ENCODE data around the gene SYN1. TPM values are rescaled to one million over a fixed set of nuclear protein-coding genes. Genes with fewer than 3 reads are reported as not detected.

The SYN1 gene
- polyA plus RNA-seq, 3 donors = 0.11 to 4.0 (median 0.29) TPM

DNA sequence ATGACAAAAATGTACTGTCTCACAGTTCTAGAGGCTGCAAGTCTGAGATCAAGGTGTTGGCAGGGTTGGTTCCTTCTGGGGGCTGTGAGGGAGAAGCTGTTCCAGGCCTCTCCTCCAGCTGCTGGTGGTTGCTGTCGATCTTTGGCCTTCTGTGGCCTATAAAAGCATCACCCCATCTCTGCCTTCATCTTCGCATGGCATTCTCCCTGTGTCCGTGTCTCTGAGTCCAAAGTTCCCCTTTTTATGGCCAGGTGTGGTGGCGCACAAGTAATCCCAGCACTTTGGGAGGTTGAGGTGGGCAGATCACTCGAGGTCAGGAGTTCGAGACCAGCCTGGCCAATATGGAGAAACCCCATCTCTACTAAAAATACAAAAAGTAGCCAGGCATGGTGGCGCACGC, 90.1 kb downstream of the SYN1 start:
- Histone ChIP-seq H3K36me3 (replicated peaks in 1 of 2; ENCODE audit: control insufficient read depth in 1 of 2, insufficient read depth in 2 of 2, low read length in 2 of 2) (no peaks in the 10 kb centered on the region), H3K27ac (ENCODE audit: low read depth in 1 of 2, low read length in 2 of 2) (no peak overlapping the region), H3K4me3 (replicated peaks in 1 of 3; ENCODE audit: low read depth in 2 of 3, low read length in 3 of 3) (no peak overlapping the region), H3K79me2 (ENCODE audit: insufficient read depth, low read length) (no peaks in the 10 kb centered on the region), H3K4me2 (replicated peaks; ENCODE audit: extremely low read depth, low read length, poor library complexity, severe bottlenecking) (no peak overlapping the region), H3K27me3 (ENCODE audit: control insufficient read depth in 2 of 2, insufficient read depth in 2 of 2, low read length in 2 of 2) (no peaks in the 10 kb centered on the region), H3K4me1 (ENCODE audit: control insufficient read depth in 1 of 2, insufficient read depth in 2 of 2, low read length in 2 of 2) (no peaks in the 10 kb centered on the region), H4K20me1 (ENCODE audit: insufficient read depth, low read length) (no peaks in the 10 kb centered on the region), H2AFZ (ENCODE audit: insufficient read depth, low read depth, low read length, poor library complexity, severe bottlenecking) (no peak overlapping the region), H3K9me3 (replicated peaks in 1 of 2; ENCODE audit: control insufficient read depth in 1 of 2, insufficient read depth in 1 of 2, low read length in 2 of 2) (no peaks in the 10 kb centered on the region), H3K9ac (ENCODE audit: insufficient read depth, low read length, poor library complexity, severe bottlenecking) (no peak overlapping the region)
- TF ChIP-seq, protein P1, sequence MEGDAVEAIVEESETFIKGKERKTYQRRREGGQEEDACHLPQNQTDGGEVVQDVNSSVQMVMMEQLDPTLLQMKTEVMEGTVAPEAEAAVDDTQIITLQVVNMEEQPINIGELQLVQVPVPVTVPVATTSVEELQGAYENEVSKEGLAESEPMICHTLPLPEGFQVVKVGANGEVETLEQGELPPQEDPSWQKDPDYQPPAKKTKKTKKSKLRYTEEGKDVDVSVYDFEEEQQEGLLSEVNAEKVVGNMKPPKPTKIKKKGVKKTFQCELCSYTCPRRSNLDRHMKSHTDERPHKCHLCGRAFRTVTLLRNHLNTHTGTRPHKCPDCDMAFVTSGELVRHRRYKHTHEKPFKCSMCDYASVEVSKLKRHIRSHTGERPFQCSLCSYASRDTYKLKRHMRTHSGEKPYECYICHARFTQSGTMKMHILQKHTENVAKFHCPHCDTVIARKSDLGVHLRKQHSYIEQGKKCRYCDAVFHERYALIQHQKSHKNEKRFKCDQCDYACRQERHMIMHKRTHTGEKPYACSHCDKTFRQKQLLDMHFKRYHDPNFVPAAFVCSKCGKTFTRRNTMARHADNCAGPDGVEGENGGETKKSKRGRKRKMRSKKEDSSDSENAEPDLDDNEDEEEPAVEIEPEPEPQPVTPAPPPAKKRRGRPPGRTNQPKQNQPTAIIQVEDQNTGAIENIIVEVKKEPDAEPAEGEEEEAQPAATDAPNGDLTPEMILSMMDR (IDR thresholded peaks at IDR 0.05) = no peak
- no CpG with 5 or more reads among the region's 8 CpGs for WGBS (ENCODE audit: insufficient coverage)
- intact Hi-C loops (cut with micrococcal nuclease) = no loop called here
- peaks cover 0 to 12% (median 0%) of the 10 kb centered on the region in 3 donors for H3K27me3 Mint-ChIP-seq (ENCODE audit: low read depth in 3 of 3)
- no peak for DNase-seq
- peaks cover 0 to 4% (median 0%) of the 10 kb centered on the region in 7 donors for H3K9me3 Mint-ChIP-seq
- H3K27ac Mint-ChIP-seq = no peak overlapping the region
- no peaks in the 10 kb centered on the region for H3K36me3 Mint-ChIP-seq
- no peak overlapping the region for H3K4me3 Mint-ChIP-seq
- no peaks in the 10 kb centered on the region for H3K4me1 Mint-ChIP-seq

DNA sequence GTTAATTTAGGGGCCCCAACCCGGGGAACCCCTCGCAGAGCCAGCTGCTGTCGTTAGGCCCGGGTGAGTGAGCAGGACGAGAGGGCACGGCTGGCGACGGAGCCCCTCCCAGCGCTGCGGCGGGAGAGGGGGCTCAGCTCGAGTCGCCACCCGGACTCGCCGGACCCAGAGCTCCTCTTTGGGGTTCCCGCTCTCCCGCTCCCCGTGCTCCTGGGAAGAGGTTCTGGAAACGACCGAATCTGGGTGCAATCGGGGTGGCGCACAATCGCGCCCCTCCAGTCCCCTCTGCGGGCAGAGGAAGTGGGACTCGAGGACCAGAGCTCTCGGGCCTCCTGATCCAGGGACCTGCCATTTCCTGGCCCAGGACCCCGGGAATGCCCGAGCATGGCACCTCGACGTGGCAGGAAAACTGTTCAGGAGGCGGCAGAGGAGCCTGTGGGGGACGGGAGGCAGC, 95.9 kb downstream of the SYN1 start:
- peaks cover 0 to 27% (median 13%) of the 10 kb centered on the region in 7 donors for H3K9me3 Mint-ChIP-seq
- peak overlapping the region; percentile 66 to 76 for H3K4me3 Mint-ChIP-seq
- Histone ChIP-seq H2AFZ (ENCODE audit: insufficient read depth, low read depth, low read length, poor library complexity, severe bottlenecking) (peak overlapping the region; percentile 84), H3K9ac (ENCODE audit: insufficient read depth, low read length, poor library complexity, severe bottlenecking) (peak overlapping the region; percentile 36), H3K4me3 (replicated peaks in 1 of 3; ENCODE audit: low read depth in 2 of 3, low read length in 3 of 3) (peak overlapping the region; percentile 4 to 74 (median 48)), H3K27ac (ENCODE audit: low read depth in 1 of 2, low read length in 2 of 2) (no peak overlapping the region), H3K79me2 (ENCODE audit: insufficient read depth, low read length) (no peaks in the 10 kb centered on the region), H3K36me3 (replicated peaks in 1 of 2; ENCODE audit: control insufficient read depth in 1 of 2, insufficient read depth in 2 of 2, low read length in 2 of 2) (no peaks in the 10 kb centered on the region), H4K20me1 (ENCODE audit: insufficient read depth, low read length) (no peaks in the 10 kb centered on the region), H3K4me1 (ENCODE audit: control insufficient read depth in 1 of 2, insufficient read depth in 2 of 2, low read length in 2 of 2) (peaks cover 6 to 11% of the 10 kb centered on the region in 2 donors), H3K4me2 (replicated peaks; ENCODE audit: extremely low read depth, low read length, poor library complexity, severe bottlenecking) (peak overlapping the region; percentile 82), H3K9me3 (replicated peaks in 1 of 2; ENCODE audit: control insufficient read depth in 1 of 2, insufficient read depth in 1 of 2, low read length in 2 of 2) (no peaks in the 10 kb centered on the region), H3K27me3 (ENCODE audit: control insufficient read depth in 2 of 2, insufficient read depth in 2 of 2, low read length in 2 of 2) (peaks cover 0 to 5% of the 10 kb centered on the region in 2 donors)
- under 1% methylated on average over 22 of the region's 34 CpGs for WGBS (ENCODE audit: insufficient coverage)
- H3K27ac Mint-ChIP-seq = no peak overlapping the region
- no peaks in the 10 kb centered on the region for H3K36me3 Mint-ChIP-seq
- H3K4me1 Mint-ChIP-seq = peaks cover 5% of the 10 kb centered on the region
- TF ChIP-seq, protein P1 (IDR thresholded peaks at IDR 0.05) = peak; percentile 23
- H3K27me3 Mint-ChIP-seq (ENCODE audit: low read depth in 3 of 3) = peaks cover 2 to 17% (median 8%) of the 10 kb centered on the region in 3 donors
- intact Hi-C loops (cut with micrococcal nuclease) = loop anchor here (2.0 to 5.0 kb wide), 3 partner anchors 41 to 331 kb away; partner anchors contain the start of genes UBA1 (in 2 of the 2) and ZNF41 (in 1 of the 2)
- DNase-seq = no peak

Measured in CD14-positive monocyte (primary cell).